Thoracic aorta (tissue), 2 donors: ENCODE measurements around the gene ATG7. TPM values are rescaled to one million over a fixed set of nuclear protein-coding genes. Genes with fewer than 3 reads are reported as not detected.
"Not testable (repeated sequence)": the region's sequence is repeated elsewhere in the genome, so short reads cannot be mapped to it uniquely, and the experiment has no call there.

Experiments used
- ATAC-seq: fragments of 150-250 bp; one replicate; pipeline ENCODE4 v1.8.0; 2017; ENCODE audit warnings: low read depth; ENCODE audit not compliant: insufficient number of reproducible peaks, low FRiP score
- DNase-seq: peaks from one replicate; pipeline ENCODE4 v3.0.0-alpha.2; 2020; ENCODE audit warnings: low spot score
- H3K27ac ChIP-seq, 2 donors: fragments of 200-600 bp; sonication (generic); 1 replicate in 1 of 2; 2 replicates in 1 of 2; pipeline ENCODE4 v1.5.1; 2016; ENCODE audit warnings: mild to moderate bottlenecking in 2 of 2, moderate library complexity in 2 of 2
- H3K27me3 ChIP-seq: fragments of 200-600 bp; sonication (generic); replicated peaks from 2 replicates; pipeline ENCODE4 v1.6.0; 2016; ENCODE audit warnings: mild to moderate bottlenecking; ENCODE audit not compliant: insufficient read depth
- H3K36me3 ChIP-seq: fragments of 200-600 bp; sonication (generic); one replicate; pipeline ENCODE4 v1.5.1; 2016
- H3K4me1 ChIP-seq, 2 donors: fragments of 200-600 bp; sonication (generic); 1 replicate in 1 of 2; 2 replicates in 1 of 2; pipeline versions ENCODE4 v1.5.1 to v1.6.0; 2016; ENCODE audit warnings: low read depth in 2 of 2, mild to moderate bottlenecking in 1 of 2; ENCODE audit not compliant: control insufficient read depth in 1 of 2
- H3K4me3 ChIP-seq: fragments of 200-600 bp; sonication (generic); 2 replicates; pipeline ENCODE4 v1.5.1; 2016; ENCODE audit warnings: mild to moderate bottlenecking
- H3K9me3 ChIP-seq: fragments of 200-600 bp; sonication (generic); 2 replicates; pipeline ENCODE4 v1.5.1; 2016
- CTCF ChIP-seq: fragments of 200-600 bp; sonication (generic); IDR thresholded peaks from one replicate; pipeline ENCODE4 v1.5.1; 2019; ENCODE audit warnings: antibody characterized with exemption
- total RNA-seq, 2 donors: library from RNA; depleted of rRNA; stranded (reverse); fragments of >200 nt; gene quantifications; one replicate each; pipeline versions ENCODE4 v1.1.0 to v1.2.3, GENCODE V29; 2016

The ATG7 gene
- total RNA-seq, 2 donors from 2014 or later: 56.6 to 88.3 TPM

DNA sequence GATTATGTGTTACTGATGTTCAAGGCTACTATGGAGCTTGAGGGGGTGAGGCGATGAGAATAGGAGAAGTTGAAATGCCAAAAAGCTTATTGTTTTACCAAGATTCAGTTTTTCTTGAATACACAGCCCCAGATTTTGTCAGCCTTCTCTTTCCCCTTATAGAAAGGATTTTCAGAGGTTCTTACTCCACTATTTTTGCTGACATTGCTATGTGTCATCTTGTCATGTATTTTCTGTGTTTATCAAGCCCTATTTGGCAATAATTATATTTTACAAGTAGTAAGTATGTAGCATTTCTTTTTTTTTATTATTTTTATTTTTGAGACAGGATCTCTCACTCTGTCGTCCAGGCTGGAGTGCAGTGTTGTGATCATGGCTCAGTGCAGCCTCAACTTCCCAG is 133.1 kb downstream of the ATG7 start:
- no peak for TF ChIP-seq CTCF

DNA sequence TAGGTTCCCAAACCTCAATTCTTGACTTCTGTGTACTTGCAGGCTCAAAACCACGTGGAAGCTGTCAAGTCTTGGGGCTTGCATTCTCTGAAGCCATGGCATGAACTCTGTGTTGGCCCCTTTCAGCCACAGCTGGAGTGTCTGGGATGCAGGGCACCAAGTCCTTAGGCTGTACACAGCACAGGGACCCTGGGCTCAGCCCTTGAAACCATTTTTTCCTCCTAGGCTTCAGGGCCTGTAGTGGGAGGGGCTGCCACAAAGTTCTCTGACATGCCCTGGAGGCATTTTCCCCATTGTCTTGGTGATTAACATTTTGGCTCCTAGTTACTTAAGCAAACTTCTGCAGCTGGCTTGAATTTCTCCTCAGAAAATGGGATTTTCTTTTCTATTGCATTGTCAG is 135.4 kb downstream of the ATG7 start:
- no peak overlapping the region for H3K4me3 ChIP-seq
- no peak for DNase-seq
- no peak for TF ChIP-seq CTCF
- H3K36me3 ChIP-seq: no peaks in the 10 kb centered on the region
- no peak for ATAC-seq
- no peak overlapping the region for H3K27ac ChIP-seq
- H3K9me3 ChIP-seq: peaks cover 8% of the 10 kb centered on the region
- H3K4me1 ChIP-seq: peaks cover 0 to 5% of the 10 kb centered on the region in 2 donors
- no peaks in the 10 kb centered on the region for H3K27me3 ChIP-seq

More for the DNA sequence above, 133.1 kb downstream of the ATG7 start:
- ATAC-seq: no peak
- H3K27ac ChIP-seq: no peak overlapping the region
- H3K9me3 ChIP-seq: peaks cover 8% of the 10 kb centered on the region
- H3K36me3 ChIP-seq: no peaks in the 10 kb centered on the region
- no peak overlapping the region for H3K4me3 ChIP-seq
- no peak for DNase-seq
- H3K4me1 ChIP-seq: peaks cover 0 to 3% of the 10 kb centered on the region in 2 donors
- no peaks in the 10 kb centered on the region for H3K27me3 ChIP-seq

- H3K27me3 ChIP-seq, H3K9me3 ChIP-seq, H3K27ac ChIP-seq, H3K36me3 ChIP-seq, H3K4me3 ChIP-seq, ATAC-seq, DNase-seq, H3K4me1 ChIP-seq: not testable (repeated sequence)
These were observed 136.2 kb downstream of the ATG7 start for GRCh38 chr3:11408324-11408859.

GRCh38 chr3:11410564-11410963 is 138.4 kb downstream of the ATG7 start:
- Histone ChIP-seq H3K4me3 (no peak overlapping the region), H3K4me1 (peaks cover 0 to 10% of the 10 kb centered on the region in 2 donors), H3K36me3 (no peaks in the 10 kb centered on the region), H3K27me3 (no peaks in the 10 kb centered on the region), H3K27ac (no peak overlapping the region), H3K9me3 (peaks cover 15% of the 10 kb centered on the region)
- ATAC-seq: no peak
- no peak for DNase-seq
- no peak for TF ChIP-seq CTCF

GRCh38 chr3:11411956-11412355 is 139.8 kb downstream of the ATG7 start:
- TF ChIP-seq CTCF: no peak
- Histone ChIP-seq H3K36me3 (no peaks in the 10 kb centered on the region), H3K4me1 (peaks cover 0 to 10% of the 10 kb centered on the region in 2 donors), H3K27ac (no peak overlapping the region), H3K4me3 (no peak overlapping the region), H3K9me3 (peaks cover 15% of the 10 kb centered on the region), H3K27me3 (no peaks in the 10 kb centered on the region)
- DNase-seq (no peak), ATAC-seq (no peak)

DNA sequence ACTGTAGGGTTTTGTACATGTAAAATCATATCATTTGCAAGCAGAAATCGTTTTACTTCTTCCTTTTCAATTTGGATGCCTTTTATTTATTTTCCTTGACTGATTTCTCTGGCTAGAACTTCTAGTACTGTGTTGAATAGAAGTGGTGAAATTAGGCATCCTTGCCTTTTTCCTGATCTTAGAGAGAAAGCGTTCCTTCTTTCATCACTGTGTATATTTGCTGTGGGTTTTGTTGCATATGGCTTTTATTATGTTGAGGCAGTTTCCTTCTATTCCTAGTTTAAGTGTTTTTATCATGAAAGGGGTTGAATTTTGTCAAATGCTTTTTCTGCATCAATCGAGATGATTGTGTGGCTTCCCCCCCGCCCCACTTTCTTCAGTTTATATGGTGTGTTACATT is 140.9 kb downstream of the ATG7 start:
- no peak for ATAC-seq
- Histone ChIP-seq H3K4me3 (no peak overlapping the region), H3K27me3 (no peaks in the 10 kb centered on the region), H3K9me3 (peaks cover 12% of the 10 kb centered on the region), H3K36me3 (no peaks in the 10 kb centered on the region), H3K27ac (no peak overlapping the region), H3K4me1 (peaks cover 0 to 10% of the 10 kb centered on the region in 2 donors)
- no peak for TF ChIP-seq CTCF
- DNase-seq: no peak
